OCI-M2 (cell line): ENCODE results near the gene RPS6KL1.

Source experiments
- DNase-seq: peaks from one replicate; lab custom pipeline; 2025; ENCODE audit not compliant: unreplicated experiment; lab: John Stamatoyannopoulos, UW

Gene RPS6KL1

DNA sequence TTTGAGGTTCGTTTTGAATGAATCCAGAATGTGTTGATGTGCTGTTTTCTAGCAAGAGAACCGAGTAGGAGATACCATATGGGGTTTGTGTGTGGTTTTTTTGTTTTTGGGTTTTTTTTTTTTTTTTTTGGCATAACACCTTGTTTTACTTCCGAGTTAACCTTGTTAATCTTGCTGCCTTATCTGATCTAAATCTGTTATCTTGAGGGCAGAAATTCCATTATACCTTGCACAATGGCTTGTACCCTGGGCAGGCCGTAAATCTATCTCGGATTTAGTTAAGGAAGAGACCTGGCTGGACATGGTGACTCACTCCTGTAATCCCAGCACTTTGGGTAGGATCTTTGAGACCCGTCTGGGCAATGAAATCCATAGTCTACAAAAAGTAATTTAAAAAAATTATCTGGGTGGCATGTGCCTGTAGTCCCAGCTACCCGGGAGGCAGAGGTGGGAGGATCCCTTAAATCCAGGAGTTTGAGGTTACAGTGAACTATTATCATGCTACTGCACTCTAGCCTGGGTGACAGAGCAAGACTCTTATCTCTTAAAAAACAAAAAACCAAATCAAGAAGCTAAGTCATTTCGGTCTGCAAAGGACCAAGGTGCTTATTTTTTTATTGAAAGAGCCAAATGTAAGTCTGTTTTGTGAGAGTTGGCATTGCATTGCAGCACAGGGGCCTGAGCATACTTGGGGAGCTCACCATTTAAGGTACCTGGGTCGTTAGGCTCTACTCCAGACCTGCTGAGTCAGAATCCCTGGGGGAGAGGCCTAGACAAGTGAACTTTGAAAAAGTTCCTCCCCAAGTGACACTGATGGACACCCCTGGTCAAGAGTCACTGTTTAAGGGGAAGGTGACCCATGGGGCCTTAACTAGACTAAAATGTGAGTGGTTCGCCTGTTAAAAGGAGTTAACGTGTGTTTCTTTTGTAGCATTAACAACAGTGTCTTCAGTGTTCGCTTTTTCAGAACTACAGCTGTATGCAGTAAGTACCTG is 34.6 kb downstream of the RPS6KL1 start:
- DNase-seq = peak; percentile 60

DNA sequence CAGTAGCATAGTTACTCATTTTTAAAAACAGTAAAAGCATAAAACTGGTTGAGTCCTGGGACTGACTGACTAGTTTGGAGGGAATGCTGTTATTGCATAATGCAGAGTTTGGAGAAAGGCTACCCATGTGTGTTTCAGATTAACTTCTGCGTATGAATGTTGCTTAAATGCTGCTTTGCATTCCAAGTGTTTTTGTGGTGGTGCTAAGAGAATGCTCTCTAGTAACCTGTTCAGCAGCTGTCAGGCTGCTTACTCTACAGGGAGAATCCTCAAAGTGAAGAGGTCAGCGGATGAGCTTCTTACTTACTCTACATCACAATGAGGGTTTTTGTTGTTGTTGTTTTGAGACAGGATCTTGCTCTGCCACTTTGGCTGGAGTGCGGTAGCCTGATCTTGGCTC is 37.1 kb downstream of the RPS6KL1 start:
- DNase-seq = no peak

DNA sequence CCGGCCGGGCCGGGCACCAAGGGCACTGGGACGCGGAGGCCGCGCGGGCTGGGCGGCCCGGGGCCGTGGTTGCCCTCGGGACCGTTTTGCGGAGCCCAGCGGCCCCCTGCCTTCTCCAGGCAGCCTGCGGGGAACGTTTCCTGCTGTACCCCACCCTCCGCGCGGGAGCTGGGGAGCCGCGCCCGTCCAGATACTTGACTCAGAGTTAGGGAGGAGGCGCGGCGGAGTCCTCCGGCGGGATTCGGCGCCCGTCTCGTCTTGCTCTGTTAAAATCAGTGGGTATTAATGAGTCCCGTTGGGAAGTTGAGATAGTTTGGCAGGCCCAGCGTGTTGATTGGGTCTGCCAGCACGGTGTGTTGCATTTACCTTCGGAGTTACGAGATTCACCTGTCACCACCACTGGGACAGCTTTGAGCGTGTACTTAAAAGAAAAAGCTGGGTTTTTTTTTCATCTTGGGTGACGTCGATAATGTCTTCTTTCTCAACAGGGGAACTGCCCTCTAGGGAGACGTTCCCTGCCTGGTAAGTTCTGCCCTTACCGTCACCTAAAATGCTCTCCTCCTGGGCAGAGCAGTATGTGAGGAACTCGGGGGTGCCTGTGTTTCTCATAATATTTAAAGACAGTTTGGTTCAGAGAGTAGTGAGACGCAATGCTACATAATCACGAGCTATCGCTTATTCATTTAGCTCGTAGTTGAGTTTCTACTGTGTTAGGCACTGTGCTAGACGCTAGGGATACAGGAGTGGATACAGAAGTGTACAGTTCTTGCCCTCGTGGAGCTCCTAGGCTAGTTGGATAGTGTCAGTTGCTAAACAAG is 40.7 kb downstream of the RPS6KL1 start:
- no peak for DNase-seq

DNA sequence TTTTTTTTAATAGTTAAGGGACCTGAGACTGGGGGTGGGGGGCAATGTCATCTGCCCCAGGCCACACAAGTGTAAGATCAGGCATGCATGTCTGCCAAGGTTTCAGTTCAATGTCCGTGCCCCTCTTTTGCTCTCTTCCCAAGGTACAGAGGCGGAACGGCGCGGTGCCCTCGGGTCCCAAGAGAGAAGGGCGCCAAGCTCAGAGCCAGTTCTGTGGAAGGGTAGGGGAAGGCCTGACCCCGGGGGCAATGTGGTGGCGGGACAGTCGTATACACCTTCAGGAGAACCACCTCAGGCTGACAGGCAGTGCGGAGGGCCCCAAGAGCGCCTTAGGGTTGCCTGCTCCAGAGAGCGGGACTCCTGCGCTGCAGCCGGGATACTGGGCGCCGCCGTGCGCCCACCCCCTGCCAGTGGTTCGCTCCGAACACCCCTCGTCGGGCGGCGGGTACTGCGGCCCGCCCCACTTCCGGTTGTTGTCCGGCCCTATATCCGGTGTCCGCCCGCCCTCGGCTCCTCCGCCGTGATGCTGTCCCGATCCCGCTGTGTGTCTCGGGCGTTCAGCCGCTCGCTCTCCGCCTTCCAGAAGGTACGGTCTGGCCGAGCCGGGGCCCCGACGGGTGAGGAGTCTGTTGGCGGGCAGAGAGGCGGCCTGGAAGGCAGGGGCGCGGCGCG is 41.5 kb downstream of the RPS6KL1 start, which contains the start of gene DLST:
DLST (plus strand) TSS at position 486 of the 672 bp plus-strand sequence; CDS start at position 524, 38 bp downstream.
- DNase-seq = peak; percentile 76

DNA sequence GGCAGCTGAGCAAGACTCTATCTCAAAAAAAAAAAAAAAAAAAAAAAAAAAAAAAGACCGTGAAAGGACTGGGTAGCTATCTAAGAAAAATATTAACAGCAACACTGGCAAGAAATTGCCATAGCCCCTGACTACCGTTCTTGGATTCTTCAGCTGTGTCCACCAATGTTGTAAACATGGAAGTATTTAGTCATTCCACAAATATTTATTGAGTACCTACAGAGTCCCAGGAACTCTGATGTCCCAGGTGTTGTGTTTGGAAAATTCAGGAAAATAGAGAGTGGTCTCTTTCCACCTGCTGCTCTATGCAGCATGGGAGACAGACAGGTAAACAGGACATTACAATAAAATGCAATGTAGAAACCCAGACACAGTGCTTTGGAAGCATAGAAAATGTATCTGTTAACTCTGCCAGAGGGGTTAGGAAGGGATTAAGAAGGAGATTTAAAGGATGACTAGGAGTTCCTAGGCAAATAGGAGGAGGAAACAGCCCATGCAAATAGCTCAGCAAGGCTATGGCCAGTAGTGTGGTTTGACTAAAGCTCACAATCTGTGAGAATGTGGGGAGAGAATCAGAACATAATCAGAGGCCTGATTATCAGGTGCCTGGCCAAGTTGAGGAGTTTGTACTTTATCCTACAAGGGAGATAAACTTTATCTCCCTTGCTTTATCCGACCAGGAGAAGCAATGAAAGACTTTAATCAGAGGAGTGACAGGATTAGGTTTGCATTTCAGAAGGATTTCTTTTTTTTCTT is 43.5 kb downstream of the RPS6KL1 start:
- no peak for DNase-seq

DNA sequence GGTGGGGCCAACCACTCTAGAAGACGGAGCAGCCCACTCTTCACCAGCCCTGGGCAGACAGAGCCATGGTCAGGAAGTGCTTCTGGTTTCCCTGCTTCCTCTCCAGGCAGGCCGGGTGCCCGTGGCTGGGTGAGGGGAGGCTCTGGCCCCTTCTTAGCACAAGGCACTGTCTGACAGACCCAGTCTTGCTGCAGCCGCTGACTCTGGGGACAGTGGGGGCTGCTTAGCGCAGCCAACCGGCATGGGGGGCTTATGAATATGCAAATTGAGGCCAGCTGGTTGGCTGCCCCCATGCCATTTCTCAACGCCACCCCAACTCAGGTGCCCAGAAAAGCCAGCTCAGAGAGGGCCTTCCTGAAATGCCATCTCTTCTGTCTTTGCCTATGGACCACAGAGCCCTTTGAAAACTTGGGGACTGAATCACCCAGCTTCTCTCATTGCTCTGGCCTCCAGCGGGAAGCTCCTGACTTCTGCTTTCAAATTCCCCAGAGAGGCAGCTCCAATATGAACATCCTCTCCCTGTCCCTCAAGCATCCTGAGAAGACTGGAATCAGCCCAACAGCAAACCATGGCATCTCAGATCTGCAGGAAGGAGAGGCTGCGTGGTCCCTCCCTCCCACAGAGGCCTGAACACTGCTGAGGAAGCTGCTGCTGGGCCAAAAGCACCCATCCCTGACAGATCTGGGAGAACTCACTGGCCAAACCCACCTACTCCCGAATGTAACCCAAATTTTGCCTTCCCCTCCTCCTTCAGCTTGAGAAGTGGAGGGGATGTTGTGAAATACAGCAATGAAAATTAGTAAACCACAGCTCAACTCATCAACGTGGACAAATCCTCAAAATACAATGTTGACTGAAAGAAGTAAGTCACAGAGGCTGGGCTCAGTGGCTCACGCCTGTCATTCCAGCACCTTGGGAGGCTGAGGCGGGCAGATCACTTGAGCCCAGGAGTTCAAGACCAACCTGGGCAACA is 46.8 kb downstream of the RPS6KL1 start, which contains the start of gene PROX2:
PROX2 (minus strand) TSS at position 205 of the 973 bp plus-strand sequence. CDS start 12,311 bp downstream, outside the sequence.
- DNase-seq = no peak

DNA sequence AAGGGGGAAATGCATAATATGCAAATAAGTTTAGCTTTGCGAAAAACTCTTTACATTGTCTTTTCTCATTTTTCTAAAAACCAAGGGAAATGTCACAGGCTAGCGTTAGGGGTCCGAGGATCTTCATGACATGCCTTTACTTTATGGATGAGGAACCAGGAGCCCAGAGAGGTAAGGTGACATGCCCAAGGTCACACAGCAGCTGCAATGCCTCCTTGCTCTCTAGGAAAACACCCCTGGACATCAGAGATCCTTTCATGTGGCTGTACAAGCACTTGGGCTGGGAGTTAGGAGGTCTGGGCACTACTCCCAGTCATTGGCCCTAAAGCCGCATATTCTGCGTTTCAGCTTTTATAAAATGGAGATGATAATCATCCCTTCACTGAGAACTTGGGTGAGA is 47.9 kb downstream of the RPS6KL1 start:
- no peak for DNase-seq

DNA sequence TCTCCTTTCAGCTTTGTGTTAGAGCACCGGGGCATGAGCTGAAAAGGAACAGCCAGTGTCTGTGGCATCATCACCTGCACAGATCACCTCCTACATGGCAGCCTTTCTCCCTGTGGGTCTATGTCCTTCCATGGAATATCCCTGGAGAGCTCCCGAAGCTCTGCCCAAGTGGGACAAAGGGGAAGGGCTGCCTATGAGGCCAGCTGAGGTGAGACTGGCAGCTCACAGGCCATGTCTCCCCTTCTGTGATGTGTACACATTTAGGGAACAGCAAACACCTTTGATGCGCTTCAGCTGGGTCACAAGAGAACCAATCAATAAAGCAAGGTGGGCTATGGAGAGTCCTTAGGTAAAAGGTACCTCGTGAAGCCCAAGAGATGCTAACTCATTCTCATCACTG is 51.2 kb downstream of the RPS6KL1 start:
- no peak for DNase-seq

DNA sequence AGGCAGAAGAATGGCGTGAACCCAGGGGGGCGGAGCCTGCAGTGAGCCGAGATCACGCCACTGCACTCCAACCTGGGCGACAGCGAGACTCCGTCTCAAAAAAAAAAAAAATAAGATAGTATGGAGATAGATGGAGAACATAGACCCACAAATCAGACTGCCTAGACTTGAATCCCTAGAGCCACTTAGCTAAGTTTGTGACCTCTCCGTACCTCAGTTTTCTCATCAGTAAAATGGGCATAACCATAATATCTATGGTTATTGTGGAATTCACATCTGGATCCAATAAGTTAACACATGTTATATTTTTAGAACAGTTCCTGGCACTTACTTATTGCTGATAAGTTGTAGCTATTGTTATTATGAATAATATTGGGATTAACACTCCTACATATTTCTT is 54.3 kb downstream of the RPS6KL1 start:
- no peak for DNase-seq

DNA sequence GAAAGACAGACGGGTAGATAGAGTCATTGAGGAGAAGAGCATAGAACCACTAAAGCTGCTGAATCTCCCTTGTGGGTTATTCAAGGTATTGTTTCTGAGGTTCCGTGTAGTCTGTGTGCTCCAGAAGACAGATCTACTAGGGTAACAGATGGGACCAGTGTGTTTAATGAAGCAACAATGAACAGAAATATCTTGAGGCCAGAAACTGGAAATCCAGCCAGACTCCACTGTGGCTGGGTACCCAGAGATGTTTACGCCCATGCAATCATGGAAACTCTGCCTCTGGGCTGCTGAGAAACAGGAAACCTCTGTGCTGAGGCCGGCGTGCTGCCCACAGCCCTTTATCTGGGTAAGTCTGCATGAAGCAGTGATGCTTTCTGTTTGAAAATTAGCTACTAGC is 55.4 kb downstream of the RPS6KL1 start:
- no peak for DNase-seq

DNA sequence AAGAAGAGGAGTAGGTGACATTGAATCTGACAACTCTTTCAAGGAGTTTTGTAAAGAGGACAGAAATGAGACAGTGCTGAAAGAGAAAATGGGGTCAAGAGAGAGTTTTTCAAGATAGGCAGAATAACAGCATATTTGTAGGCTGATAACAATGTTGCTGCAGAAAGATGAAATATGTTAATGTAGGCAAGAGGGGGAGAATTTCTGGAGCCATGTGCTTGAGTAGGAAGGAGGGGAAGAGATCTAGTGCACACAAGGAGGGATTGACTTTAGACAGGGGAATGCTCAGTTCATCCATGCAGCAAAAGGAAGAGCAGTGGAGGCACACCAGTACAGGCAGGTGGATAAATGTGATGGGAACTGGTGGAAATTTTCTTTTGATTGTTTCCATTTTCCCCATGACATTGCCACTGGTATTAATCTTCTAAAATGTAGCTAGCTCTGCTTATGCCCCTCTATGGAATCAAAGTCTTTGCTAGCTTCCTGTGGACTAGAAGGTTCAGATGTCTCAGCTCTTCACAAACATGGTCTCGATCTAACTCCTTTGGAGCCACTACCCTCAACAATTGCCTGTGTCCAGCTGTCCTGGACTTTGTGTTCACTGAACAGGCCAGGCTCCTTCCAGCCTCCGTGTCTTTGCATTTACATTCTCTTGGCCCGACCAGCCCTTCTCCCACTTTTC is 56.2 kb downstream of the RPS6KL1 start:
- DNase-seq = no peak

DNA sequence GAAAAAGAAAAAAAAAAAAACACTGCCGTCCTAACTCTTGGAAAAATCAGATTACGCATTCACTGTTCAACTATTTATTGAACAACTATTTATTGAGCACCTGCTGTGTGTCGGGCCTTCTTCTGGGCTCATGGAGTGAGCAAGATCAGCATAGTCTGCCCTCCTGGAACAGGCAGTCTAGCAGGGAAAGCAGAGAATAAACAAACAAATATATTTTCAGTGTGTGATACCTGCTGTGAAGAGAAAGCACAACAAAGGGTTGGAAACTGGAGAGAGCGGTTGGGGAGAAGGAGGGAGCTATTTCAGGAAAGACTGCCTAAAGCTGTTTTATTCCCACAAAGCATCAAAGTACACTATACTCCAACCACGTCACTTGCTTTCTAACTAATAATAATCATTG is 57.9 kb downstream of the RPS6KL1 start:
- no peak for DNase-seq

DNA sequence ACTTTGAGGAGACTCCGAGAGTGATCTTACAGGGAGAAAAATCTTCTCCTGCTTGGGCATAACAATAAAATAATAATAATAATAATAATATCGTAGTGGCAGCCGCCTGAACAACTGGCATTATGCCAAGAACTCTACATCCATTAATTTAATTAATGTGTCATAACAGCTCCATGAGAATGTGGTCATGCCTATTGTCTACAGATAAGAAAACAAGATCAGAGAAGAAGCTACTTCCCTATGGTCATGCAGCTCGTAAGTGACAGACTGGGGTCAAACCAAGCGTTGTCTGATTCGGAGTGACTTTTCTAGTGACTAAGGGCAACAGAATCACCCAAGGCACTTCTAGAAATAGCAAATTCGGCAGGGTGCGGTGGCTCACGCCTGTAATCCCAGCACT is 58.9 kb downstream of the RPS6KL1 start:
- no peak for DNase-seq

DNA sequence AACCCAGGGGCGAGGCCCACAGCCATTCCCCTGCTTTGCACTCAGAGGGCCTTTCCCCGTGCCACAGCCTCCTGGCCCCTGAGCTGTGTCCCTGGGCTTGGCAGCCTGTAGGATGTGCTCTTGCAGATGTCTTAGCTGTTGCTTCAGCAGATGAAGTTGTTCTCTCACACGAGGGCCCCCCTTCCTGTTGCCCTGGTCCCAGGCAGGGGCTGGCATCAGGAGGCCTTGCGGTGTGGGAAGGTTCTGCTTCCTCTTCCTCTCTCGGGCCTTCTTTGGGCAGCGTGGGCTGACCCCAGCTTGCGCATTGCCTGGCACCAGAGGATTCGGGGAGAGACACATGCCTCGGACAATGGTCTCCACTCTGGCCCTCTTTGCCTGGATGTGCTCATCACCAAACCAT is 59.8 kb downstream of the RPS6KL1 start:
- no peak for DNase-seq

DNA sequence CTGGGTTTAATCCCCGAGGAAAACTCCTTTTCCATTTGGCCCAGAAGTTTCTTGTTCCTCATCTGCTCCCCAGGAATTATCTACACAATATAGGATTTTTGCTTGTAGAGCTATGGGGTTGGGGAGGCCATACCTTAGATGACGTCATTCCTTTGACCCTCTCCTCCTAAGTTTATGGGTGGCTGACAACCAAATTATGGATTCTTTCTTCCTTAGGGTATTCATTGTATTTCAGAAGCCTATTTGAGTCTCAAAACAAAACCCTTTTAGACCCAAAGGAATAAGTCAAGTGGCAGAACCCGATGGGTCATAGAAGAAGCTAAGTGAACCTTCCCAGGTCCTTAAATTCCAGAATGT is 61.3 kb downstream of the RPS6KL1 start:
- no peak for DNase-seq

DNA sequence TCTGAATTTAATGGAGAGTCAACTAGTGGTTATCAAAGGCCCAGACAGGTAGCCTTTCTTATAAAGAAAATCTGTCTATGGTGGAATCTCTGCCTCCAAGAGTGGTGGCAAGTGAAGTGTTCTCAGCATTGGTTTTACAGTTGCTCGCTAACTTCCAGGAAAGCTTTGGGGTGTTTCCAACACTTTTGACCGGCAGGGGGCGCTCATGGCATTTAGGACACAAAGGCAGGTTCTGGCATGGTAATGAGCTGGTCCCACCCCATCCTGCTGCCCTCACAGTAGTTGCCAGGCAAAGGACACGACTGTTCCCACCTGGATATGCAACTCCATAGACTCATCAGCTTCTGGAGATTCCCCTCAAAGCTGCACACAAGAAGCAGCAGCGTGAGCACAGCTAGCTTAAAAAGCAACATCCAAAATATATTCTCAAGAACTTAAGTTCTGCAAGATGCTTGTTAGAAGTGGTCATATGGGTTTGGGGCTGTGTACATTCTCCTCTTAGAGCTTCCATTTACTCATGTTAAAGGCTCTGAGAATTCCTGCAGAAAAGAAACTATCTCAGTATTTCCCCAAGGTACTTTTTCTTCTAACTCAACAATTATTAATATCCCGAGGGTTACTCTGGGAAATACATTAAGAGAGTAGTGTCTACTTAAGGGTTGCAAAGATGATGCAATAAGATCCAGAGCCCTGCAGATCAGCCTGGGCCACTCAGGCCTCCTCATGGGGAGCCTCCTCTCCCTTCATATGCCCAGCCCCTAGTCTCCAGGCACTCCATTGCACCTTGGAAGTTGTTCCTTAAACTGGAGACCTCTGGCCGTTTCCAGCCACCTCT is 61.9 kb downstream of the RPS6KL1 start:
- DNase-seq = peak; percentile 63

DNA sequence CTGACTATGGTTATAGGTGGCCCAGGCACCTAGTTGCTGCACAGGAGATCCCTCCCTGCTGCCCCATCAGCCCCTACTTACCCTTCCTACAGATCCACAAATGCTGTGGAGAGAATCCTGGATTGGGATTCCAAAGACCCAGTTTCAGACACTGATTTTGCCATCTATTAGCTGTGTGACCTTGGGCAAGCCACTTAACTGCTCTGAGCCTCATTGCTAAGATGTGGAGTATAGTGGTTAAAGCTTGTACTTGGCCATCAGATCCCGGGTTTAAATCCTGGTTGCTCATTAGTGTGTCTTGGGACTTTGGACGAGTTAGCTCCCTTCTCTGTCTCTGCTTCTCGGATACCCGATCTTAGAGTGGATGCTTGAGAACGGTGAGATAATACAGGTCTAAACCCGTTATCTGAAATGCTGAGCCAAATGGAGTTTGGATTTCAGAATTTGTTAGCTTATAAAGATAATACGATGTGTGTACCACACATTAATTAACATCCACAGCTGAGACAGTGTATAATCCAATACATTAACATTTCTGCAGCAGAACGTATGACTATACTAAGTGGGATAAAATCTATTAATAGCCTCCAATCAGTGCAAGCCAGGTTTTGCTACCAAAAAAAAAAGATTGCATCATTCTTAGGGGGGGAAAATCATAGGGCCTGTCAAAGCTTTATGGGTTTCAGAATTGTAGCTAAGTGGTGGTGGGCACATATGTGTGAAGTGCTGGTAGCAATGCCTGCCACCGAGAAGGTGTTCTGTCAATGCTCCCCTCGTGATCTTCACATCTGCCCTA is 63.1 kb downstream of the RPS6KL1 start:
- DNase-seq = no peak
